BLaER1 treated with 17β-estradiol and CSF1 and Interleukin-3, amounts not matched to agents 10 nM and 100 nM (cell line): ENCODE data around the gene JAM3.

Experiments
- H3K27ac ChIP-seq, 11 experiments: shearing (Covaris generic); formaldehyde crosslinking; 2 replicates each; pipeline ENCODE4 v1.8.1; 2022
- H3K27me3 ChIP-seq, 11 experiments: shearing (Covaris generic); formaldehyde crosslinking; 2 replicates each; pipeline ENCODE4 v1.8.1; 2022
- H3K36me3 ChIP-seq, 11 experiments: shearing (Covaris generic); formaldehyde crosslinking; 2 replicates each; pipeline ENCODE4 v1.8.1; 2022
- H3K4me1 ChIP-seq, 10 experiments: shearing (Covaris generic); formaldehyde crosslinking; 2 replicates each; pipeline ENCODE4 v1.8.1; 2022
- H3K4me2 ChIP-seq, 11 experiments: shearing (Covaris generic); formaldehyde crosslinking; 2 replicates each; pipeline ENCODE4 v1.8.1; 2022
- H3K4me3 ChIP-seq, 10 experiments: shearing (Covaris generic); formaldehyde crosslinking; 2 replicates each; pipeline ENCODE4 v1.8.1; 2022
- H3K9ac ChIP-seq, 11 experiments: shearing (Covaris generic); formaldehyde crosslinking; 2 replicates each; pipeline ENCODE4 v1.8.1; 2022
- H3K9me3 ChIP-seq, 11 experiments: shearing (Covaris generic); formaldehyde crosslinking; replicated peaks in 1 of 11; 2 replicates each; pipeline ENCODE4 v1.8.1; 2022
- H4K20me1 ChIP-seq, 11 experiments: shearing (Covaris generic); formaldehyde crosslinking; 2 replicates each; pipeline ENCODE4 v1.8.1; 2022
- Cebpa-rat ChIP-seq, 11 experiments: shearing (Covaris generic); IDR thresholded peaks; 2 replicates each; pipeline ENCODE4 v1.8.1; 2022

The JAM3 gene

DNA sequence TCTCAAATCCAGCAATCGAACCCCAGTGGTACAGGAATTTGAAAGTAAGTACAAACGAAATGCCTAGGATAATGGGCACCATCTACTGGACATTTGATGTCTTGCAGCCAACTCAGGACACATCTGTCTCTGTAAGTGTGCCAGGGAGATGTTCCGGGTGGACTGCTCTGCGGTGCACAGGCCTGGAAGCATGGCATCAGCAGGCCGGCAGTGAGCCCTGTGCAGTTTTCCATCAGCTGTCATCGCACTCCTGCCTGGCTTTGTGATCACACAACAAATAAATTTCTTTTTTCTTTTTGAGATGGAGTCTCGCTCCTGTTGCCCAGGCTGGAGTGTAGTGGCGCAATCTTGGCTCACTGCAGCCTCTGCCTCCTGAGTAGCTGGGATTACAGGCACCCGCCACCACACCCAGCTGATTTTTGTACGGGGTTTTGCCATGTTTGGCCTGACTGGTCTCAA, 71.0 kb downstream of the JAM3 start:
- Histone ChIP-seq H3K27me3 (no peaks in the 10 kb centered on the region), H3K27ac (no peak overlapping the region), H3K9ac (no peak overlapping the region), H3K4me2 (peak overlapping the region in 2 of 11 experiments; percentile 30 to 38; a peak in 1 of 22 replicates), H3K36me3 (peaks cover 0 to 43% (median 23%) of the 10 kb centered on the region in 11 experiments; a peak in 16 of 22 replicates), H3K4me3 (no peak overlapping the region), H4K20me1 (peaks cover 0 to 21% (median 8%) of the 10 kb centered on the region in 11 experiments; a peak in 8 of 22 replicates), H3K4me1 (peaks cover 4 to 11% (median 6%) of the 10 kb centered on the region in 10 experiments; a peak in 13 of 20 replicates), H3K9me3 (peaks cover 0 to 5% (median 0%) of the 10 kb centered on the region in 11 experiments; a peak in 2 of 22 replicates)
- no peak for TF ChIP-seq Cebpa-rat (IDR thresholded peaks at IDR 0.05)

DNA sequence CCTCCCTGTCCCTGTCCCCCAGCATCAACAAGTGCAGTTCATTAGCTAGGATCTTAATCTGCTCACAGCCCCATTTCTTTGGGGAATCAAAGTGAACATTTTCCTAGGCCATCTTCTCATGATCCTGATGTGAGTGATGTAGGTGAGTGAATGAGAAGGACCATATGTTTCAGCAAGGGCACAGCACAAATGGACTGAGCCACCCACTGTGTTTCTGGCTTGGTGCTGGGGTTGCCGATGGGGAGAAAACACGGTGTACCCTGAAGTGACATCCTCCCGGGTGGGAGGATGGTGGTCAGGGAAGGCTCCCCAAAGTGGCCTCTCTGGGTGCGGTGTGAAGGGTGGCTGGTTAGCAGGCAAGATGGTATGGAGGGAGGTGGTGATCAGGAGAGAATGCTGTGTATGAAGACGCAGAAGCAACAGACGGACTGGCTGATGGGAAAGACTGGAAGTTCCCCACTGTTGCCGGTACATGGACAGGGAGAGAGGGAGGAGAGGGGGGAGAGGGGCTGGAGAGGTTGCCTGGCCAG, 72.2 kb downstream of the JAM3 start:
- no peaks in the 10 kb centered on the region for H3K9me3 ChIP-seq
- H3K27me3 ChIP-seq, result no peaks in the 10 kb centered on the region
- H3K9ac ChIP-seq, result no peak overlapping the region
- peaks cover 0 to 54% (median 29%) of the 10 kb centered on the region in 11 experiments; a peak in 17 of 22 replicates for H3K36me3 ChIP-seq
- no peak overlapping the region for H3K4me2 ChIP-seq
- H3K4me1 ChIP-seq, result peaks cover 7 to 21% (median 16%) of the 10 kb centered on the region in 10 experiments; a peak in 18 of 20 replicates
- H4K20me1 ChIP-seq, result peaks cover 0 to 21% (median 8%) of the 10 kb centered on the region in 11 experiments; a peak in 8 of 22 replicates
- H3K27ac ChIP-seq, result no peak overlapping the region
- no peak for TF ChIP-seq Cebpa-rat (IDR thresholded peaks at IDR 0.05)
- H3K4me3 ChIP-seq, result no peak overlapping the region

DNA sequence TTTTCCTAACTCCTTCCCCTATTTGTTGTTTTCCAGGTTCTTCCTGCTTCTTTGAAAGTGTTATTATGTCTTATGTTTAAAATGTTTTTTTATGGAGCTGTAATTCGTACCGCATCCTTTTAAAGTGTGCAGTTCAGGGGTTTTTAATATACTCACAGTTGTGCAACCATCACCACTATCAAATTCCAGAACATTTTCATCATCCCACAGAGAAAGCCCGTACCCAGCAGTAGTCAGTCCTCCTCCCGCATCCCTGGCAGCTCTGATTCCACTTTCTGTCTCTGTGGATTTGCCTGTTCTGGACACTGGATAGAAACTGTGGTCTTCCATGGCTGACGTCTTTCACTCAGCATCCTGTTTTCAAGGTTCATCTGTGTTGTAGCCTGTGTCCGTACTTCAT, 73.7 kb downstream of the JAM3 start:
- TF ChIP-seq Cebpa-rat (IDR thresholded peaks at IDR 0.05), result no peak
- peaks cover 0 to 22% (median 8%) of the 10 kb centered on the region in 11 experiments; a peak in 8 of 22 replicates for H4K20me1 ChIP-seq
- no peaks in the 10 kb centered on the region for H3K27me3 ChIP-seq
- no peak overlapping the region for H3K27ac ChIP-seq
- no peak overlapping the region for H3K4me2 ChIP-seq
- no peak overlapping the region for H3K4me3 ChIP-seq
- no peak overlapping the region for H3K9ac ChIP-seq
- no peaks in the 10 kb centered on the region for H3K9me3 ChIP-seq
- peaks cover 7 to 21% (median 17%) of the 10 kb centered on the region in 10 experiments; a peak in 18 of 20 replicates for H3K4me1 ChIP-seq
- peaks cover 0 to 63% (median 38%) of the 10 kb centered on the region in 11 experiments; a peak in 17 of 22 replicates for H3K36me3 ChIP-seq

DNA sequence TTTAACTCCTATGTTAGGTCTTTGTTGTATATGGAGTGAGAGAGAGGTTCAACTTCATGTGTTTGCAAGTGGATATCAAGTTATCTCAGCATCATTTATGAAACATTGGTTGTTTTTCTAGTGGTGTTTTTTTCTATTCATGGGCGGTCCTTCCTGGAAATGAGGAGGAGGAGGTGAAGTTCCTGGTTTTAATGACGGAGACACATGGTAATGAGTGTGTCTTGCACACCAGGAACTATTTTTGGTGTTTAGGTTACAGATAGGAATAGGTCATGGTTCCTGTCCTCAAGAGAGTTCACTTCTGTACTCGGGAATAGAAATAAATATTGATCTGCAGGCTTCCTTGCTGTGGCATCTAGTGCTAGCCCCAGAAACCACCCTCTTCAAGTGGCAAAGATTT, 74.9 kb downstream of the JAM3 start:
- H3K9ac ChIP-seq, result no peak overlapping the region
- 0 out of 22 replicates have a peak overlapping the region, but pooled peaks of 1 of the 11 experiments have one; percentile 5 for H3K4me2 ChIP-seq
- H3K4me1 ChIP-seq, result peaks cover 7 to 21% (median 17%) of the 10 kb centered on the region in 10 experiments; a peak in 18 of 20 replicates
- H3K9me3 ChIP-seq, result no peaks in the 10 kb centered on the region
- H3K27ac ChIP-seq, result no peak overlapping the region
- H3K27me3 ChIP-seq, result no peaks in the 10 kb centered on the region
- H4K20me1 ChIP-seq, result peaks cover 0 to 22% (median 8%) of the 10 kb centered on the region in 11 experiments; a peak in 8 of 22 replicates
- H3K4me3 ChIP-seq, result no peak overlapping the region
- H3K36me3 ChIP-seq, result peaks cover 0 to 75% (median 43%) of the 10 kb centered on the region in 11 experiments; a peak in 18 of 22 replicates
- no peak for TF ChIP-seq Cebpa-rat (IDR thresholded peaks at IDR 0.05)

DNA sequence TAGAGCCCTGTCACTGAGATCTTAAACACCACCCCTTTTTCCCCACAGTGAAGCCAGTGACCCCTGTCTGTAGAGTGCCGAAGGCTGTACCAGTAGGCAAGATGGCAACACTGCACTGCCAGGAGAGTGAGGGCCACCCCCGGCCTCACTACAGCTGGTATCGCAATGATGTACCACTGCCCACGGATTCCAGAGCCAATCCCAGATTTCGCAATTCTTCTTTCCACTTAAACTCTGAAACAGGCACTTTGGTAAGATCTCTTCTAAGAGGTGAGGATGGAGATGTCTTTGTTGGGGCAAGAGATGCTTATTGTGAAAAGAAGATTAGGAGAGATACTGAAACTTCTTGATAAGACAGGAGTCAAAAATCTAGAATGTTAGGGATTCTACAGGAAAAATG, 75.9 kb downstream of the JAM3 start:
- Histone ChIP-seq H3K4me2 (peak overlapping the region in 6 of 11 experiments; percentile 45 to 70 (median 62); a peak in 7 of 22 replicates), H4K20me1 (peaks cover 0 to 15% (median 0%) of the 10 kb centered on the region in 11 experiments; a peak in 7 of 22 replicates), H3K9ac (no peak overlapping the region), H3K27me3 (no peaks in the 10 kb centered on the region), H3K36me3 (peaks cover 7 to 85% (median 52%) of the 10 kb centered on the region in 11 experiments; a peak in 19 of 22 replicates), H3K27ac (no peak overlapping the region), H3K9me3 (no peaks in the 10 kb centered on the region), H3K4me1 (peaks cover 7 to 21% (median 16%) of the 10 kb centered on the region in 10 experiments; a peak in 18 of 20 replicates), H3K4me3 (no peak overlapping the region)
- TF ChIP-seq Cebpa-rat (IDR thresholded peaks at IDR 0.05), result peak in 6 of 11 experiments; percentile 22 to 75 (median 36); a peak in 3 of 22 replicates

DNA sequence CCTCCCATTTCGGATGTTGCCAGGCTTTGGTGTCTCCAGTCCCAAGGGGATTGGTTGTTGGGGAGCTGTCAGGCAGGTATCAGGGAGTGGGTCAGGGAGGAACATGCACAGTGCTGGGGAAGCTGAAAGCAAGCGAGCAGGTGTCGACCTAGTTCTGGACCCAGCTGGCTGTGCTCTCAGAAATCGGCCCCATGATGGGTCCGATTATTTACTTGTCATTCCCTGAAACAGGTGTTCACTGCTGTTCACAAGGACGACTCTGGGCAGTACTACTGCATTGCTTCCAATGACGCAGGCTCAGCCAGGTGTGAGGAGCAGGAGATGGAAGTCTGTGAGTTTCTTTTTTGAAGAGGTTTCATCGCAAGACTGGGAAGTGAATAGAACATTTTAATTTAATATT, 76.8 kb downstream of the JAM3 start:
- H3K4me3 ChIP-seq, result no peak overlapping the region
- TF ChIP-seq Cebpa-rat (IDR thresholded peaks at IDR 0.05), result no peak
- no peaks in the 10 kb centered on the region for H3K9me3 ChIP-seq
- peaks cover 14 to 91% (median 58%) of the 10 kb centered on the region in 11 experiments for H3K36me3 ChIP-seq
- H3K27ac ChIP-seq, result no peak overlapping the region
- no peaks in the 10 kb centered on the region for H3K27me3 ChIP-seq
- peaks cover 7 to 26% (median 17%) of the 10 kb centered on the region in 10 experiments; a peak in 18 of 20 replicates for H3K4me1 ChIP-seq
- H3K4me2 ChIP-seq, result peak overlapping the region in 8 of 11 experiments; percentile 20 to 70 (median 59); a peak in 15 of 22 replicates
- peaks cover 0 to 21% (median 0%) of the 10 kb centered on the region in 11 experiments; a peak in 5 of 22 replicates for H4K20me1 ChIP-seq
- H3K9ac ChIP-seq, result no peak overlapping the region

DNA sequence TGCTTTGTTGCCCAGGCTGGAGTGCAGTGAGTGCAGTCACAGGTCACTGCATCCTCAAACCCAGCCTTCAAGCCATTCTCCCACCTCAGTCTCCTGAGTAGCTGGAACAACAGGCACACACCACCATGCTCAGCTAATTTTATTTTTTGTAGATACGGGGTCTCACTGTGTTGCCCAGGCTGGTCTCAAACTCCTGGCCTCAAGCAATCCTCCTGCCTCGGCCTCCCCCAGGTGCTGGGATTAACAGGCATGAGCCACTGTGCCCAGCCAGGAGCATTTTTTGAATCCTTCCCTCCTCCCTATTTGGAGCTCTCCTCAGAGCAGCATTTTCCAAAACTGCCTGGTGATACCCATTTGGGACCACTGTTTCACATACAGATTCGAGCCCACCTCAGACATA, 77.7 kb downstream of the JAM3 start:
- Histone ChIP-seq H3K36me3 (peaks cover 14 to 92% (median 63%) of the 10 kb centered on the region in 11 experiments), H3K27ac (no peak overlapping the region), H3K27me3 (no peaks in the 10 kb centered on the region), H3K4me1 (peaks cover 13 to 35% (median 17%) of the 10 kb centered on the region in 10 experiments), H4K20me1 (peaks cover 0 to 24% (median 6%) of the 10 kb centered on the region in 11 experiments; a peak in 7 of 22 replicates), H3K4me2 (no peak overlapping the region), H3K4me3 (no peak overlapping the region), H3K9me3 (no peaks in the 10 kb centered on the region), H3K9ac (no peak overlapping the region)
- no peak for TF ChIP-seq Cebpa-rat (IDR thresholded peaks at IDR 0.05)

DNA sequence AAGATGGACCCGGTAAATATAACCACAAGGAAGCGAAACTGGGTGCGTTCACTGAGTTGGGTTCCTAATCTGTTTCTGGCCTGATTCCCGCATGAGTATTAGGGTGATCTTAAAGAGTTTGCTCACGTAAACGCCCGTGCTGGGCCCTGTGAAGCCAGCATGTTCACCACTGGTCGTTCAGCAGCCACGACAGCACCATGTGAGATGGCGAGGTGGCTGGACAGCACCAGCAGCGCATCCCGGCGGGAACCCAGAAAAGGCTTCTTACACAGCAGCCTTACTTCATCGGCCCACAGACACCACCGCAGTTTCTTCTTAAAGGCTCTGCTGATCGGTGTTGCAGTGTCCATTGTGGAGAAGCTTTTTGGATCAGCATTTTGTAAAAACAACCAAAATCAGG, 80.5 kb downstream of the JAM3 start:
- peaks cover 14 to 31% (median 17%) of the 10 kb centered on the region in 10 experiments for H3K4me1 ChIP-seq
- no peaks in the 10 kb centered on the region for H3K27me3 ChIP-seq
- H3K4me2 ChIP-seq, result no peak overlapping the region
- H3K9me3 ChIP-seq, result no peaks in the 10 kb centered on the region
- TF ChIP-seq Cebpa-rat (IDR thresholded peaks at IDR 0.05), result no peak
- H3K27ac ChIP-seq, result no peak overlapping the region
- H3K4me3 ChIP-seq, result no peak overlapping the region
- peaks cover 33 to 95% (median 76%) of the 10 kb centered on the region in 11 experiments for H3K36me3 ChIP-seq
- no peak overlapping the region for H3K9ac ChIP-seq
- H4K20me1 ChIP-seq, result peaks cover 0 to 40% (median 6%) of the 10 kb centered on the region in 11 experiments; a peak in 6 of 22 replicates

DNA sequence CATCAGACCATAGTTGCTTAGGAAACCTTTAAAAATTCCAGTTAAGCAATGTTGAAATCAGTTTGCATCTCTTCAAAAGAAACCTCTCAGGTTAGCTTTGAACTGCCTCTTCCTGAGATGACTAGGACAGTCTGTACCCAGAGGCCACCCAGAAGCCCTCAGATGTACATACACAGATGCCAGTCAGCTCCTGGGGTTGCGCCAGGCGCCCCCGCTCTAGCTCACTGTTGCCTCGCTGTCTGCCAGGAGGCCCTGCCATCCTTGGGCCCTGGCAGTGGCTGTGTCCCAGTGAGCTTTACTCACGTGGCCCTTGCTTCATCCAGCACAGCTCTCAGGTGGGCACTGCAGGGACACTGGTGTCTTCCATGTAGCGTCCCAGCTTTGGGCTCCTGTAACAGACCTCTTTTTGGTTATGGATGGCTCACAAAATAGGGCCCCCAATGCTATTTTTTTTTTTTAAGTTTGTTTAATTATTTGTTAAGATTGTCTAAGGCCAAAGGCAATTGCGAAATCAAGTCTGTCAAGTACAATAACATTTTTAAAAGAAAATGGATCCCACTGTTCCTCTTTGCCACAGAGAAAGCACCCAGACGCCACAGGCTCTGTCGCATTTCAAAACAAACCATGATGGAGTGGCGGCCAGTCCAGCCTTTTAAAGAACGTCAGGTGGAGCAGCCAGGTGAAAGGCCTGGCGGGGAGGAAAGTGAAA, 81.5 kb downstream of the JAM3 start:
- peak in 4 of 11 experiments; percentile 20 to 81 (median 62); a peak in 6 of 22 replicates for TF ChIP-seq Cebpa-rat (IDR thresholded peaks at IDR 0.05)
- Histone ChIP-seq H4K20me1 (peaks cover 0 to 50% (median 9%) of the 10 kb centered on the region in 11 experiments; a peak in 6 of 22 replicates), H3K36me3 (peaks cover 43 to 97% (median 77%) of the 10 kb centered on the region in 11 experiments)

More for the DNA sequence above, 81.5 kb downstream of the JAM3 start:
- H3K4me1 ChIP-seq, result peaks cover 5 to 27% (median 10%) of the 10 kb centered on the region in 10 experiments
- no peak overlapping the region; a peak in 1 of 22 replicates for H3K27ac ChIP-seq
- no peak overlapping the region for H3K9ac ChIP-seq
- H3K27me3 ChIP-seq, result no peaks in the 10 kb centered on the region
- no peaks in the 10 kb centered on the region for H3K9me3 ChIP-seq
- no peak overlapping the region for H3K4me3 ChIP-seq
- no peak overlapping the region for H3K4me2 ChIP-seq
